ENCODE results near the gene LRP5. TPM values are rescaled to one million over a fixed set of nuclear protein-coding genes. Genes with fewer than 3 reads are reported as not detected.
A peak's percentile ranks its signal among the peaks of the same experiment; 100 is the strongest.

The LRP5 gene
- total and polyA plus RNA-seq, 9 of the 15 experiments (the other 6 are each of a cell fraction or from before 2014, with no cell fraction given) = 0.48 to 44.2 (median 13.5) TPM

DNA sequence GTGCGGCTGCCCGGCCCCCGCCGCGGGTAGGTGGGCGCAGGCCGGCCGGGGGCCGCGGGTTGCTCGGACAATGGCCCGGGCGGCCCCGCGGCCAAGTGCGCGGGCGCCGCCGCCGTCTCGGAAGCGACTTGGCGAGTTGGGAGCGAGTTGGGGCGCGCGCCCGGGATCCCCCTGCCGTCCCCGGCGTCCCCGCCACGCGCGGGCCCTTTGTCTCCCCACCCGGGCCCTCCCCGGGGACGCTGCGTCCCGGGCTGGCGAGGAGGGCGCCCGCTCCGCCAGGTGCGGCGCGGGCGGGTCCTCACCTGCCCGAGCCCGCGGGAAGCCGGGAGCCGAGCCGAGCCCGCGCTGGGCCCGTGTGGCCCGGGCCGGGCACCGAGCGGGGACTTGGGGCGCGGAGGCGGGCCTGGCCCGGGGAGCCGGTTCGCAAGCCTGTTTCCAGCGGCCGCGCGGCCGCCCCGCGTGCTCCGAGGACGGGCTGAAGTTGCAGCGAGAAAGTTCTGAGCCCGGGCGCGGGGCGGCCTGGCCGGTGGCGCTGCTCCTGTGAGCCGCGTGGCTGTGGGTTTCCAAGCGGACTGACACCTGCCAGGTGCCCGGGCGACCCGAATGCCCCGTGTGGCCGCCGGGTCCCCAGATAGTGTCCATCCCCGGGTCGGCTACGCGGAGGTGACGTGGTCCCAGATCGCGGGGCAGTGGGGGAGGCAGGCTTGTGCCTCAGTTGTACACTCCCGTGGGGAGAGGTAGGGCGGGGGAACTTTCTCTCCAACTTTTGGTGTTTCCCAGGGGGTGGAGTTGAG is 586 bp downstream of the LRP5 start (continued):
- TF ChIP-seq, protein P1, sequence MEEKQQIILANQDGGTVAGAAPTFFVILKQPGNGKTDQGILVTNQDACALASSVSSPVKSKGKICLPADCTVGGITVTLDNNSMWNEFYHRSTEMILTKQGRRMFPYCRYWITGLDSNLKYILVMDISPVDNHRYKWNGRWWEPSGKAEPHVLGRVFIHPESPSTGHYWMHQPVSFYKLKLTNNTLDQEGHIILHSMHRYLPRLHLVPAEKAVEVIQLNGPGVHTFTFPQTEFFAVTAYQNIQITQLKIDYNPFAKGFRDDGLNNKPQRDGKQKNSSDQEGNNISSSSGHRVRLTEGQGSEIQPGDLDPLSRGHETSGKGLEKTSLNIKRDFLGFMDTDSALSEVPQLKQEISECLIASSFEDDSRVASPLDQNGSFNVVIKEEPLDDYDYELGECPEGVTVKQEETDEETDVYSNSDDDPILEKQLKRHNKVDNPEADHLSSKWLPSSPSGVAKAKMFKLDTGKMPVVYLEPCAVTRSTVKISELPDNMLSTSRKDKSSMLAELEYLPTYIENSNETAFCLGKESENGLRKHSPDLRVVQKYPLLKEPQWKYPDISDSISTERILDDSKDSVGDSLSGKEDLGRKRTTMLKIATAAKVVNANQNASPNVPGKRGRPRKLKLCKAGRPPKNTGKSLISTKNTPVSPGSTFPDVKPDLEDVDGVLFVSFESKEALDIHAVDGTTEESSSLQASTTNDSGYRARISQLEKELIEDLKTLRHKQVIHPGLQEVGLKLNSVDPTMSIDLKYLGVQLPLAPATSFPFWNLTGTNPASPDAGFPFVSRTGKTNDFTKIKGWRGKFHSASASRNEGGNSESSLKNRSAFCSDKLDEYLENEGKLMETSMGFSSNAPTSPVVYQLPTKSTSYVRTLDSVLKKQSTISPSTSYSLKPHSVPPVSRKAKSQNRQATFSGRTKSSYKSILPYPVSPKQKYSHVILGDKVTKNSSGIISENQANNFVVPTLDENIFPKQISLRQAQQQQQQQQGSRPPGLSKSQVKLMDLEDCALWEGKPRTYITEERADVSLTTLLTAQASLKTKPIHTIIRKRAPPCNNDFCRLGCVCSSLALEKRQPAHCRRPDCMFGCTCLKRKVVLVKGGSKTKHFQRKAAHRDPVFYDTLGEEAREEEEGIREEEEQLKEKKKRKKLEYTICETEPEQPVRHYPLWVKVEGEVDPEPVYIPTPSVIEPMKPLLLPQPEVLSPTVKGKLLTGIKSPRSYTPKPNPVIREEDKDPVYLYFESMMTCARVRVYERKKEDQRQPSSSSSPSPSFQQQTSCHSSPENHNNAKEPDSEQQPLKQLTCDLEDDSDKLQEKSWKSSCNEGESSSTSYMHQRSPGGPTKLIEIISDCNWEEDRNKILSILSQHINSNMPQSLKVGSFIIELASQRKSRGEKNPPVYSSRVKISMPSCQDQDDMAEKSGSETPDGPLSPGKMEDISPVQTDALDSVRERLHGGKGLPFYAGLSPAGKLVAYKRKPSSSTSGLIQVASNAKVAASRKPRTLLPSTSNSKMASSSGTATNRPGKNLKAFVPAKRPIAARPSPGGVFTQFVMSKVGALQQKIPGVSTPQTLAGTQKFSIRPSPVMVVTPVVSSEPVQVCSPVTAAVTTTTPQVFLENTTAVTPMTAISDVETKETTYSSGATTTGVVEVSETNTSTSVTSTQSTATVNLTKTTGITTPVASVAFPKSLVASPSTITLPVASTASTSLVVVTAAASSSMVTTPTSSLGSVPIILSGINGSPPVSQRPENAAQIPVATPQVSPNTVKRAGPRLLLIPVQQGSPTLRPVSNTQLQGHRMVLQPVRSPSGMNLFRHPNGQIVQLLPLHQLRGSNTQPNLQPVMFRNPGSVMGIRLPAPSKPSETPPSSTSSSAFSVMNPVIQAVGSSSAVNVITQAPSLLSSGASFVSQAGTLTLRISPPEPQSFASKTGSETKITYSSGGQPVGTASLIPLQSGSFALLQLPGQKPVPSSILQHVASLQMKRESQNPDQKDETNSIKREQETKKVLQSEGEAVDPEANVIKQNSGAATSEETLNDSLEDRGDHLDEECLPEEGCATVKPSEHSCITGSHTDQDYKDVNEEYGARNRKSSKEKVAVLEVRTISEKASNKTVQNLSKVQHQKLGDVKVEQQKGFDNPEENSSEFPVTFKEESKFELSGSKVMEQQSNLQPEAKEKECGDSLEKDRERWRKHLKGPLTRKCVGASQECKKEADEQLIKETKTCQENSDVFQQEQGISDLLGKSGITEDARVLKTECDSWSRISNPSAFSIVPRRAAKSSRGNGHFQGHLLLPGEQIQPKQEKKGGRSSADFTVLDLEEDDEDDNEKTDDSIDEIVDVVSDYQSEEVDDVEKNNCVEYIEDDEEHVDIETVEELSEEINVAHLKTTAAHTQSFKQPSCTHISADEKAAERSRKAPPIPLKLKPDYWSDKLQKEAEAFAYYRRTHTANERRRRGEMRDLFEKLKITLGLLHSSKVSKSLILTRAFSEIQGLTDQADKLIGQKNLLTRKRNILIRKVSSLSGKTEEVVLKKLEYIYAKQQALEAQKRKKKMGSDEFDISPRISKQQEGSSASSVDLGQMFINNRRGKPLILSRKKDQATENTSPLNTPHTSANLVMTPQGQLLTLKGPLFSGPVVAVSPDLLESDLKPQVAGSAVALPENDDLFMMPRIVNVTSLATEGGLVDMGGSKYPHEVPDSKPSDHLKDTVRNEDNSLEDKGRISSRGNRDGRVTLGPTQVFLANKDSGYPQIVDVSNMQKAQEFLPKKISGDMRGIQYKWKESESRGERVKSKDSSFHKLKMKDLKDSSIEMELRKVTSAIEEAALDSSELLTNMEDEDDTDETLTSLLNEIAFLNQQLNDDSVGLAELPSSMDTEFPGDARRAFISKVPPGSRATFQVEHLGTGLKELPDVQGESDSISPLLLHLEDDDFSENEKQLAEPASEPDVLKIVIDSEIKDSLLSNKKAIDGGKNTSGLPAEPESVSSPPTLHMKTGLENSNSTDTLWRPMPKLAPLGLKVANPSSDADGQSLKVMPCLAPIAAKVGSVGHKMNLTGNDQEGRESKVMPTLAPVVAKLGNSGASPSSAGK (IDR thresholded peaks at IDR 0.05) = peak; percentile 12; the same call in 1 of the 2 replicates
- TF ChIP-seq ZBTB1 (CRISPR knock-in tag; IDR thresholded peaks at IDR 0.05; ENCODE audit: borderline replicate concordance, low read depth) (0 out of 2 replicates have a peak, but pooled peaks have one; percentile 26), SMARCC2 (IDR thresholded peaks at IDR 0.05; ENCODE audit: low read depth) (no peak), CHCHD3 (CRISPR knock-in tag; IDR thresholded peaks at IDR 0.05) (no peak), CTCF (IDR thresholded peaks at IDR 0.05 in 2 of 3, conservative IDR thresholded peaks at IDR 0.05 in 1 of 3; ENCODE audit: insufficient read depth in 2 of 3, low read depth in 1 of 3, low read length in 3 of 3) (0 out of 6 replicates have a peak, but pooled peaks of 1 of the 3 experiments have one; percentile 0), L3MBTL2 (IDR thresholded peaks at IDR 0.05) (peak; percentile 19; the same call in 1 of the 2 replicates), ATF1 (CRISPR knock-in tag; IDR thresholded peaks at IDR 0.05) (no peak), ATF1 (tag; IDR thresholded peaks at IDR 0.05) (peak; percentile 30; the same call in 1 of the 2 replicates)
- TF ChIP-seq, protein P2, sequence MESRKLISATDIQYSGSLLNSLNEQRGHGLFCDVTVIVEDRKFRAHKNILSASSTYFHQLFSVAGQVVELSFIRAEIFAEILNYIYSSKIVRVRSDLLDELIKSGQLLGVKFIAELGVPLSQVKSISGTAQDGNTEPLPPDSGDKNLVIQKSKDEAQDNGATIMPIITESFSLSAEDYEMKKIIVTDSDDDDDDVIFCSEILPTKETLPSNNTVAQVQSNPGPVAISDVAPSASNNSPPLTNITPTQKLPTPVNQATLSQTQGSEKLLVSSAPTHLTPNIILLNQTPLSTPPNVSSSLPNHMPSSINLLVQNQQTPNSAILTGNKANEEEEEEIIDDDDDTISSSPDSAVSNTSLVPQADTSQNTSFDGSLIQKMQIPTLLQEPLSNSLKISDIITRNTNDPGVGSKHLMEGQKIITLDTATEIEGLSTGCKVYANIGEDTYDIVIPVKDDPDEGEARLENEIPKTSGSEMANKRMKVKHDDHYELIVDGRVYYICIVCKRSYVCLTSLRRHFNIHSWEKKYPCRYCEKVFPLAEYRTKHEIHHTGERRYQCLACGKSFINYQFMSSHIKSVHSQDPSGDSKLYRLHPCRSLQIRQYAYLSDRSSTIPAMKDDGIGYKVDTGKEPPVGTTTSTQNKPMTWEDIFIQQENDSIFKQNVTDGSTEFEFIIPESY (CRISPR knock-in tag; IDR thresholded peaks at IDR 0.05) = peak; percentile 37; the same call in 1 of the 2 replicates

Measured in K562 (cell line).